ENCODE data around the gene DBI. TPM values are rescaled to one million over a fixed set of nuclear protein-coding genes. Genes with fewer than 3 reads are reported as not detected.
"Not testable (repeated sequence)": the region's sequence is repeated elsewhere in the genome, so short reads cannot be mapped to it uniquely, and the experiment has no call there.

DBI gene
- total RNA-seq, 1 experiment from 2014 or later: 310 TPM

DNA sequence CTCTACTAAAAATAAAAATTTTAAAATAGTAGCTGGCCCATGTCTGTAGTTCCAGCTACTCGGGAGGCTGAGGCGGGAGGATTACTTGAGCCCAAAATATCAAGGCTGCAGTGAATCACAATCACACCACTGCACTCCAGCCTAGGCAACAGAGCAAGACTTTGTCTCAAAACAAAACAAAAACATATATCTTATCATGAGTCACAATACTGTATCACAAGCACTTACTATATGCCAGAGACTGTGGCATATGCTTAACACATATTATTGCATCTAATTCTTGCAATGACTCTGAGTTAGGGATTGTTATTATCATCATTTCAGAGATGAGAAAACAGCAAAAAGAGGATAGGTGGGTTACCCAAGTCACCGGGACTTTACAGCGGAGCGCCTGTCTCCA lies 35.3 kb downstream of the DBI start:
- no peak for DNase-seq (ENCODE audit: low read depth)

DNA sequence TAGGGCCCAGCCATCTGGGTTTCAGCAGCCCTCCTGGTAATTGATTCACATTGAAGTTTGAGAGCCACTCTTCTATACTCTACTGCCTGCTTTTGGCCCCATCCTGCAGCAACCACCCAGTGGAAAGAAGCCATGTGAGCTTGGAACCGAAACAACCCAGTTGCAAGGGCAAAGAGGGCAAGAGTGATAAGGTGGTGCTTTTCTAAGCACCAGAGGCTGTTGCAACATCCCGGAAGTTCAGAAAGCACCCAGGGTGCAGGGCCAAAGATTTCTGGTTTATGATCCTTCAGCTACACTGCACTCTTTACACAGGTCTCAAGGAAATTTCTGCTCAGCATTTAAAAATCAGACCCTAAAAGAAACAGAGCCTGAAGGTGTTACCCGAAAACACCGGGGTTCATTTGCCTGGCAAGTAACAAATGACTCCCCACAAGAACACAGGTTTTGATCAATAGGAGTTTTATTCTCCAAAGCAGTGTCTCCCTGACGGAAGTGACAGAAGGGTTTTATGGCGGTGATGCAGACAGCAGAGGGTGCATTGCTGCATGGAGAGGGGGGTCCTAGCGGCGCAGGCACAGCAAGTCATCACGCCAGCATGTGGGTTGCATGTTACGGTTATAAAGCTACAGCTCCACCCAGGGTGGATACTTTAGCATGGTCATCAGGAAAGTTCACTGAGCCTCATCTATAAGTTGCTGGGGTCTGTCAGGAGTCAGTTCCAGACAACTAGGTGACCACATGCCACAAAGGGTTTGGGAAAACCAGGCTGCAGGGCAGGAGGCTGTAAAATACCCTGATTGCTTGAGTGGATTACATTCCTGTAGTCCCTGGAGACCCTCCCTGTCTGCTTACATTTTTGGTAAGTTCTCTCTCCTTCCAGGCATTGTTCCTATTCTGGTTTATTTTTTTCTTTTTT lies 36.1 kb downstream of the DBI start:
- no peak for DNase-seq (ENCODE audit: low read depth)

DNA sequence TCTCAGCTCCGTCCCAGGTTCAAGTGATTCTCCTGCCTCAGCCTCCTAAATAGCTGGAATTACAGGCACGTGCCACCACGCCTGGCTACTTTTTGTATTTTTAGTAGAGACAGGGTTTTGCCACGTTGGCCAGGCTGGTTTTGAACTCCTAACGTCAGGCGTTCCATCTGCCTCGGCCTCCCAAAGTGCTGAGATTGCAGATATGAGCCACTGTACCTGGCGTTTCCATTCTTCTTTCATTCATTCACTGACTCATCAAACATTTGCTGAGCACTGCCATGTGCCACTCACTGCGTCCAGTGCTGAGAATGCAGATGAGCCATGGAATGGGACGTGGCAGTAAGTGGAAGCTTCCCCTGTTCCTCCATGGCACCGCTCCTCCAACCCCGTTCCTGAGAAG lies 36.8 kb downstream of the DBI start:
- DNase-seq (ENCODE audit: low read depth): not testable (repeated sequence)

DNA sequence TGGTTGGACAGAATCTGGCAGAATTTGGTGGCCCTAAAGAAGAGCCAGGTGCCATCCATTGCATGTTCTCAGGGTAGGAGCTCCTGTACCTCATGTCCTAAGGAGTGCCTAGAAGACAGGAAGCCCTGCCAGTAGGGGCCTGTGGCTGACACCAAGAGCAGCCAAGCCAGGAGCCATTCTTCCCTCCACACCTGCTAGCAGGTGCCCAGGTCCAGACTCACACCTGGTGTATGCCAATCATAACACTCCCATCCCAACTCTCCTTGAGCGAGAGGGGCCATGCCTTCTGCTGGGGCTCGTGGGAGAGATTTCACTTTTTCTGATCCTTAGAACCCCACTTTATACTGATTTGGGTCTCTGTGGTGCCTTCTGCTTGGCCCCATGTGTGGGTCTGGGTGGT lies 38.4 kb downstream of the DBI start:
- DNase-seq (ENCODE audit: low read depth): no peak

DNA sequence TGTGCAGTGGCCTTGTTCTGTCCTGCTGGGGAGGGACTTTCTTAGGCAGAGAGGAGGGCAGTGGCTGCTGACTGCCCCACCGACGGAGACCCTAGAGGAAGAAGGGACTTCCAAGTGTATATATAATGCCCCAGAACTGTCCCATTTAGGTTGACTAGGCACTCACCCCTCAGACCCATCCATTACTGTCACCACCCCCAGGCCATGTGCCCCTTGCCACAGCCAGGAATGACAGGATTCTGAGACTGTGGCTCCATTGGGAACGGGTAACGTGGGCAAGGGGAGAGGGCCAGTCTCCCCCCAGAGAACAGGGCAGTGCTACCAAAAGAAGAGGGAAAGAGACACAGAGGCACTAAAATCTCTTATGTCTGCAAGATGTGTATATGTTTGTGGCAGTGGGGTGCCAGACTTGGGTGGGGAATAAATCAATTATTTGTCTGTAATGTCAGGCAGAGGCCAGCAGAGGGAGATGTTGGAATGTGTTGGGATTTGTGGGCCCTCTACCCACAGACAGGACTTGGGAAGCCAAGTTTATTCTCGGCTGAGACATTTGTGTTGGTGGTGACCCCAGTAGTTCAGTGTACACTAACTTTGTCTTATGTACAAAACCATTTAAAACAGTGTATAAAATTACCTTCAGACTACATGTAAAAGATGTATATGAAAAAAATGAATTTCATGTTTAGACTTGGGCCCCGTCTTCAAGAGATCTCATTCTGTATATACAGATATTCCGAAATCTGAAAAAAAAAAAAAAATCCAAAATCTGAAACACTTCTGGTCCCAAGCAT lies 40.8 kb downstream of the DBI start:
- peak; percentile 58 for DNase-seq (ENCODE audit: low read depth)

DNA sequence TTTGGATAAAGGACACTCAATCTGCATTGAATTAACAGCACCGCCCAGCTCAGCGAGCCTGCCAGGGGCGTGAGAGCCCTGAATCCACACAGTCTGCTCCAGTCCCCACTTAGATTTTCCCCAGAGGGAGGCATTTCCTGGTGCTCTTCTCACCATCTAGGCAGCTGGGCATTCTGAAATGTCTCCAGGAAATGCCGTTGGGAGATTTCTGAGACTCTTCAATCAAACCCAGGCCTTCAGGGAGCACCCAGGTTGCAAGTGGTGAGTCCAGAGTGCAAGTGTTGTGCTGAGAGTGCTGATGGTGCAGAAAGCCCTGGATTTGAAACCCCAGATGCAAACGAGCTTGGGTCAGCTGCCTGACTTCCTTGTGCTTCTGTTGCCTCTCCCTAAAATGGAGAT lies 41.4 kb downstream of the DBI start:
- DNase-seq (ENCODE audit: low read depth): no peak

DNA sequence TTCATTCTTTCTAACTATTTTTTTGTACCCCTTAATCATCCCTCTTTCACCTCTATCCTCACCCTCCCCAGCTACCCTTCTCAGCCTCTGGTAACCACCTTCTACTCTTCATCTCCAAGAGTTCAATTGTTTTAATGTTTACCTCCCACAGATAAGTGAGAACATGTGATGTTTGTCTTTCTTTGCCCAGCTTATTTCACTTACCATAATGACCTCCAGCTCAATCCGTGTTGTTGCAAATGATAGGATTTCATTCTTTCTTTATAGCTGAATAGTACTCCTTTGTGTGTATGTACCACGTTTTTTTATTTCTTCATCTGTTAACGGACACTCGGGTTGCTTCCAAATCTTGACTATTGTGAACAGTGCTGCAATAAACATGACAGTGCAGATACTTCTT lies 42.7 kb downstream of the DBI start:
- DNase-seq (ENCODE audit: low read depth): no peak

DNA sequence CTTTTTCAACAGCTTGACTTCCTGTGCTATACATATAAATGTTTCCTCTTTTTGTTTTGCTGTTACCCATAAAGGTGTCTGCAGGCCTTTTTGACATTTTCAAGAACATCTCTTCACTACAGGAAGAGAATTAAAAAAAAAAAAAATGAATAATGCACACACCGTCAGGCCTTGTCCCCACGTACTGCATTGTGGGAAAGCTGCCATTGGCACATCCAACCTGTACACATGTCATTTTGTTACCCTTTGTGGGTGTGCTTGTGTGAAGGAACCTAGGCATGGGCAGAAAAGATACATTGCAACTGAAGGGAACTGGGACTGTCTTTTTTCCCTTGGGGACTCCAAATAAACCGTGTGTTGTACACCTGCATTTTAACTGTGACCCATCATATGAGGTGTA lies 48.1 kb downstream of the DBI start:
- no peak for DNase-seq (ENCODE audit: low read depth)

DNA sequence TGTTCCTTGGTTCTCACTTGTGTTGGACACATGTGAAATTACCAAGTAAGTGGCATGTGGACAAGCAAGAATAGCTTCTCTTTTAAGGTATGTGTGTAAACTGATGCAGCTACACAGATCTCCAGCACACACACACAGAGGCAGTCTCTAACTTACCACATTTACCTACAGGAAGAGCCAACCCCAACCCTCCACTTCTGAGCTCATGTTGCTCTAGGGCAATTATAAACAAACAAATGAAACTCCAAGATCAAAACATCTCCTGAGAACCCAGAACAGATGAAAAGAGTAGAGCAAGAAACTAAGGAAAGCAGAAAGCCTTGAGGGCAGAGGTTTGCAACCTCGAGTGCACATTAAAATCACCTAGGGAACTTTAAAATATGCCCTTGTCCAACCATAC lies 48.9 kb downstream of the DBI start:
- no peak for DNase-seq (ENCODE audit: low read depth)

DNA sequence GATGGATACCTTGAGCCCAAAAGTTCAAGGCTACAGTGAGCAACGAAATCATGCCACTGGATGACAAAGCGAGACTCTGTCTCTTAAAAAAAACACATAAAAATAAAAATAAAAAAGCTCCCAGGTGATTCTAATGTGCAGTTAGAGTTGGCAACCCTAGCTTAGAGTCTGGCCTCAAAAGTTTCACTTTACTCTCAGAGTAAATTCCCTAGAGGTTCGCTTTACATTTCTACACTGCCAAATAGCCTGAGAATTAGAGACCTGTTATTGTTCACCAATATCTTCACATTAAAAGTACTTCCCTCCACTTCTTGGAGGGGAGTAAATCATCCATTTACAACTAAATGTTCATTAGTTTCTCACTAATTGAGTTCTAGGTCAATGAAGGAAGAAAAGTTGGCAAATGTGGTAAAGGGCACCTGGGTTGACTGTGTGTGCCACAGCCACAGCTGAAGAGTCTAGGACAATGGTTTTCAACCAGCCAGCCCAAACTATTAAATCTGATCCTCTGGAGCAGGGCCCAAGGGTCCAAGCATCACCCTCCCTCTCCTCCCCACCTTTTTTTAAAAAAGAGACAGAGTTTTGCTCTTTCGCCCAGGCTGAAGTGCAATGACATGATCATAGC lies 49.6 kb downstream of the DBI start:
- no peak for DNase-seq (ENCODE audit: low read depth)

DNA sequence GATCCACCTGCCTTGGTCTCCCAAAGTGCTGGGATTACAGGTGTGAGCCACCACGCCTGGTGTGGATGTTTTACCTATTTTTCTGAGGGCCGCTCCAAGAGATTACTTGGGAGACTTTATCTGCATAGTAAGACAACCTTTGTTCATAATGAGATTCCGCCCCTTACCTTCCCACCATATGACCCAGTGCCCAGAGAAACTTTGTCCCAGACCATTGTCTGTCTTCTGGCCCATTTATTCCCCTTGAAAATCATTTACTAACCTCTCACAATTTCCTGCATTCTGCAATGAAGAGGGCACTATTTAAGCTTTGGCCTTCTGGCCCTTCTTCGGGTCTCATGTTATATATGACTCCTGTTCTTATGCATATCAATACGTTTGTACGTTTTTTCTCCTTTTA lies 51.1 kb downstream of the DBI start:
- DNase-seq (ENCODE audit: low read depth): no peak

DNA sequence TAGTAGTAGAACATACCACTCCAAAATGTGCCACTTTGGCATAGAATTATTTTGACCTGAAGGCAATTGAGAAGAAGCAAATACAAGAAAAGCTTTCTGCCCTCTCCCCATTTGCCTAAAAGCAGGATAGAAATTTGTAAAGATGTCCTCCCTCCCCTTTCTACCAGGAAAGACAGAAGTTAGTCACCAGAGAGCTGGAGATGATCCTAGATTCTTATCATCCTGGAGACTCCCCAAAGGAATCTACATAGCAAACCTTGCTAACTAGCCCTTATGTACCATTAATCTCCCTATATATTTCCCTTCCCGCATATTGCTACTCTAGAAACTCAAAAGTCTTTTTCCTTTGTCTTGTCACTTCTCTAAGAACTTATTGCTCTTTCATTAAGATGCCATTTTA lies 52.3 kb downstream of the DBI start:
- DNase-seq (ENCODE audit: low read depth): peak; percentile 45

DNA sequence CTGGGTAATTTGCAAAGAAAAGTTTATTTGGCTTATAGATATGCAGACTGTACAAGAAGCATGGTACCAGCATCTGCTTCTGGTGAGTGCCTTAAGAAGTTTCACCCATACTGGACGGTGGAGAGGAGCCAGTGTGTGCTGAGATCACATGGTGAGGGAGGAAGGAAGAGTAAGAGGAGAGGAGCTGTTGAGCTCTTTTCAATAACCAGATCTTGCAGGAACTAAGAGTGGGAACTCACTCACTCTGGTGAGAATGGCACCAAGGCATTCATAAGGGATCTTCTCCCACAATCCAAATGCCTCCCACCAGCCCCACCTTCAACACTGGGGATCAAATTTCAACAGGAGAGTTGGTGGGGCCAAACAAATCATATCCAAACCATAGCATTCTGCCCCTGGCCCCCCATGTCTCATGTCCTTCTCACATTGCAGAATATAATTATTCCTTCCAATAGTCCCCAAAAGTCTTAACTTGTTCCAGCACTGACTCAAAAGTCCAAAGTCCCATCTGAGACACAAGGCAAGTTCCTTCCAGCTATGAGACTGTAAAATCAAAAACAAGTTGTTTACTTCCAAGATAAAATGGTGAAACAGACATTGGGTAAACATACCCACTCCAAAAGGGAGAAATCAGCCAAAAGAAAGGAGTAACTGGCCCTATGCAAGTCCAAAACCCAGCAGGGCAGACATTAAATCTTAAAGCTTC lies 53.2 kb downstream of the DBI start:
- DNase-seq (ENCODE audit: low read depth): no peak

DNA sequence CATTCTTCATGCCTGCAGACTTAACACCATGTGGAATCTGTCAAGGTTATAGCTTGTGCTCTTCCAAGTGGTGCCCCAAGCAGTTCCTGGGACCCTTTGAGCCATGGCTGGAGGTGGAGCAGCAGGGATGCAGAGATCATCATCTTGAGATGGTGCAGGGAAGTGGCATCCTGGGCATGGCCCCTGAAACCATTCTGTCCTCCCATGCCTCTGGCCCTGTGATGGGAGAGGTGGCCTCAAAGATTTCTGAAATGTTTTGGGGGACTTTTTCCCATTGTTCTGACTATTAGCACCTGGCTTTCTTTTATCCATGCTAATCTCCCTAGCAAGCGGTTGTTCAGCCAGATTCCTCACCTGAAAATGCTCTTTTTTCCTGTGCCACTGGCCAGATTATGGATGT lies 54.5 kb downstream of the DBI start:
- no peak for DNase-seq (ENCODE audit: low read depth)

DNA sequence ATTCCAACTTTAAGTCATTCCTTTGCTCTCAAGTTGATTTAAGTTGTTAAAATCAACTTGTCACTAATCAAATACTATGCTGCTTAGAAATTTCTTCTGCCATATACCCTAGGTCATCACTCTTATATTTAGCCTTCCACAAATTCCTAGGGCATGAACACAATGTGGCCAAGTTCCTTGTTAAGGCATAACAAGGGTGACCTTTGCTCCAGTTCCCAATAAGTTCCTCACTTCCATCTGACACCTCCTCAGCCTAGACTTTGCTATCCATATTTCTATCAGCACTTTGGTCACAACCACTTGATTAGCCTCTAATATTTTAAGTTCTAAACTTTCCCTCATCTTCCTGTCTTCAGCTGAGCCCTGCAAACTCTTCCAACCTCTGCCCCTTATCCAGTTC lies 55.0 kb downstream of the DBI start:
- no peak for DNase-seq (ENCODE audit: low read depth)

Other genes with a start within 250 kb of the DBI start
- not detected in 2 replicates for gene C1QL2, start 208.2 kb upstream of the DBI start, total RNA-seq (2014; rRNA removed; shearing (Covaris generic))
- 27.3 and 32.2 TPM in 2 replicates for gene STEAP3, start 143.1 kb upstream of the DBI start, total RNA-seq (2014; rRNA removed; shearing (Covaris generic))
- gene C2orf76, start 143 bp upstream of the DBI start, total RNA-seq (2014; rRNA removed; shearing (Covaris generic)): 19.8 and 23.7 TPM in 2 replicates
- gene TMEM37, start 64.9 kb downstream of the DBI start, total RNA-seq (2014; rRNA removed; shearing (Covaris generic)): not detected in 2 replicates
- not detected in 2 replicates for gene SCTR, start 157.5 kb downstream of the DBI start, total RNA-seq (2014; rRNA removed; shearing (Covaris generic))
- not detected in 2 replicates for gene CFAP221, start 177.5 kb downstream of the DBI start, total RNA-seq (2014; rRNA removed; shearing (Covaris generic))